HEK293 (cell line): ENCODE results near the gene PRMT5.

Source experiments
- CTCF ChIA-PET: fragments of 350-600 bp; formaldehyde crosslinking; extraction: SDS; loops from one replicate; lab custom pipeline; 2021; ENCODE audit warnings: antibody characterized with exemption; lab: Yijun Ruan, JAX
- POLR2A ChIA-PET: fragments of 300-600 bp; formaldehyde crosslinking; extraction: SDS; loops from one replicate; lab custom pipeline; 2020; ENCODE audit warnings: antibody characterized with exemption, inconsistent platforms; lab: Yijun Ruan, JAX
- H3K27ac ChIP-seq: fragments of 200-500 bp; sonication (Bioruptor generic); 2 replicates; pipeline ENCODE4 v1.5.1; 2014; ENCODE audit warnings: low read depth, low read length, control low read depth, inconsistent platforms; ENCODE audit errors: extremely low read depth
- H3K36me3 ChIP-seq, 2 experiments: fragments of 200-500 bp in 1 of 2; sonication (Bioruptor generic) in 1 of 2; 1 replicate in 1 of 2; 2 replicates in 1 of 2; pipeline ENCODE4 v1.5.1; 2014 to 2017; ENCODE audit warnings: inconsistent platforms in 2 of 2, low read length in 2 of 2; ENCODE audit not compliant: control insufficient read depth in 2 of 2, insufficient read depth in 1 of 2
- H3K4me1 ChIP-seq: fragments of 200-500 bp; sonication (Bioruptor generic); 2 replicates; pipeline ENCODE4 v1.5.1; 2014; ENCODE audit warnings: mild to moderate bottlenecking, low read length, inconsistent platforms; ENCODE audit not compliant: control insufficient read depth, insufficient read depth
- H3K4me3 ChIP-seq: 2 replicates; pipeline ENCODE4 v1.5.1; 2011; ENCODE audit warnings: low read depth, mild to moderate bottlenecking, control low read depth, low read length, moderate library complexity
- H3K9me3 ChIP-seq: fragments of 200-500 bp; sonication (Bioruptor generic); 2 replicates; pipeline ENCODE4 v1.5.1; 2014; ENCODE audit warnings: low read depth, low read length, inconsistent platforms; ENCODE audit not compliant: control insufficient read depth, insufficient read depth
- GLIS1 ChIP-seq: fragments of 450-650 bp; formaldehyde crosslinking; IDR thresholded peaks from 2 replicates; pipeline ENCODE4 v1.5.1; 2016; ENCODE audit warnings: missing biosample characterization, missing genetic modification characterization
- SP3 ChIP-seq: fragments of 450-650 bp; formaldehyde crosslinking; IDR thresholded peaks from 2 replicates; pipeline ENCODE4 v1.5.1; 2016; ENCODE audit warnings: missing biosample characterization, missing genetic modification characterization
- ZFHX2 ChIP-seq: fragments of 450-650 bp; formaldehyde crosslinking; conservative IDR thresholded peaks from 2 replicates; pipeline ENCODE4 v1.5.1; 2016; ENCODE audit warnings: missing biosample characterization, missing genetic modification characterization
- ZNF10 ChIP-seq: fragments of 450-650 bp; formaldehyde crosslinking; IDR thresholded peaks from 2 replicates; pipeline ENCODE4 v1.5.1; 2017; ENCODE audit warnings: missing biosample characterization, missing genetic modification characterization
- ZNF211 ChIP-seq: fragments of 450-650 bp; formaldehyde crosslinking; IDR thresholded peaks from 2 replicates; pipeline ENCODE4 v1.5.1; 2016; ENCODE audit warnings: low read depth, missing biosample characterization, missing genetic modification characterization
- ZNF239 ChIP-seq: fragments of 450-650 bp; formaldehyde crosslinking; IDR thresholded peaks from 2 replicates; pipeline ENCODE4 v1.5.1; 2016; ENCODE audit warnings: missing biosample characterization, missing genetic modification characterization
- ZNF302 ChIP-seq: fragments of 450-650 bp; formaldehyde crosslinking; IDR thresholded peaks from 2 replicates; pipeline ENCODE4 v1.5.1; 2016; ENCODE audit warnings: missing biosample characterization, missing genetic modification characterization, low read depth
- ZNF335 ChIP-seq: fragments of 450-650 bp; formaldehyde crosslinking; conservative IDR thresholded peaks from 2 replicates; pipeline ENCODE4 v1.5.1; 2016; ENCODE audit warnings: missing biosample characterization, missing genetic modification characterization
- ZNF423 ChIP-seq: fragments of 450-650 bp; formaldehyde crosslinking; IDR thresholded peaks from 2 replicates; pipeline ENCODE4 v1.5.1; 2016; ENCODE audit warnings: missing biosample characterization, missing genetic modification characterization
- ZNF48 ChIP-seq: fragments of 450-650 bp; formaldehyde crosslinking; IDR thresholded peaks from 2 replicates; pipeline ENCODE4 v1.5.1; 2016; ENCODE audit warnings: missing biosample characterization, missing genetic modification characterization
- ZNF530 ChIP-seq: fragments of 450-650 bp; formaldehyde crosslinking; IDR thresholded peaks from 2 replicates; pipeline ENCODE4 v1.5.1; 2016; ENCODE audit warnings: low read depth, missing biosample characterization, missing genetic modification characterization
- ZNF610 ChIP-seq: fragments of 450-650 bp; formaldehyde crosslinking; IDR thresholded peaks from 2 replicates; pipeline ENCODE4 v1.5.1; 2016; ENCODE audit warnings: missing biosample characterization, missing genetic modification characterization, borderline replicate concordance
- ZNF777 ChIP-seq: fragments of 450-650 bp; formaldehyde crosslinking; IDR thresholded peaks from 2 replicates; pipeline ENCODE4 v1.5.1; 2017; ENCODE audit warnings: missing biosample characterization, missing genetic modification characterization, borderline replicate concordance
- TF ChIP-seq, protein P1 (sequence below): fragments of 450-650 bp; formaldehyde crosslinking; IDR thresholded peaks from 2 replicates; pipeline ENCODE4 v1.5.1; 2016; ENCODE audit warnings: missing biosample characterization, missing genetic modification characterization
- TF ChIP-seq, protein P2 (sequence below): fragments of 450-650 bp; formaldehyde crosslinking; IDR thresholded peaks from 2 replicates; pipeline ENCODE4 v1.5.1; 2017; ENCODE audit warnings: missing biosample characterization, missing genetic modification characterization
- TF ChIP-seq, protein P3 (sequence below): fragments of 450-650 bp; formaldehyde crosslinking; IDR thresholded peaks from 2 replicates; pipeline ENCODE4 v1.5.1; 2017; ENCODE audit warnings: missing biosample characterization, mild to moderate bottlenecking, missing genetic modification characterization, moderate library complexity
- TF ChIP-seq, protein P4 (sequence below): fragments of 450-650 bp; formaldehyde crosslinking; IDR thresholded peaks from 2 replicates; pipeline ENCODE4 v1.5.1; 2017; ENCODE audit warnings: missing biosample characterization, missing genetic modification characterization

Gene PRMT5

DNA sequence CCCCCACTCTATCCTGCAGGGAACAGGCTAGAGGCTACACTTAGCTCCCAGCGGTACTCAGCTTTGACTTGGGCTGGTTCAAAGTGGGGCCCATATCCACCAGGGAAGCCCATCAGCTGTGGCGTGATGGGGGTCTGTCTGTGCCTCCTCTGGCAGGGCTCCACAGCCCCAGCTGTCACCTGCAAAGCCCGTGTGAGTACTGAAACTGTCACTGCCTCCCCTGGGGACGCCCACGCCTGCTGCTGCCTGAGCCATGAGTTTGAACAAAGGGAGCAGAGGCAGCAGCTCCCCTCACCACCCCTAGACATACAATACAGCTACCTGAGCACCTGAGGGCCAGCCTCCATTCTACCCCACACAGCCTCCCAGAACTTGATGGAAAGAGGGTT, 41.2 kb downstream of the PRMT5 start:
- Histone ChIP-seq H3K36me3 (no peaks in the 10 kb centered on the region), H3K27ac (peak overlapping the region; percentile 78), H3K9me3 (no peaks in the 10 kb centered on the region)
- POLR2A ChIA-PET = interaction anchor here (1.4 kb wide), 1 partner anchor 9 kb away, joined by 4 read pairs; no protein-coding TSS in a partner anchor
- TF ChIP-seq ZNF211 (tag by site-specific recombination) = no peak
- TF ChIP-seq ZNF777 (tag by site-specific recombination) = no peak
- TF ChIP-seq ZNF335 (tag by site-specific recombination) = no peak
- no peak for TF ChIP-seq ZNF10
- TF ChIP-seq, protein P1, sequence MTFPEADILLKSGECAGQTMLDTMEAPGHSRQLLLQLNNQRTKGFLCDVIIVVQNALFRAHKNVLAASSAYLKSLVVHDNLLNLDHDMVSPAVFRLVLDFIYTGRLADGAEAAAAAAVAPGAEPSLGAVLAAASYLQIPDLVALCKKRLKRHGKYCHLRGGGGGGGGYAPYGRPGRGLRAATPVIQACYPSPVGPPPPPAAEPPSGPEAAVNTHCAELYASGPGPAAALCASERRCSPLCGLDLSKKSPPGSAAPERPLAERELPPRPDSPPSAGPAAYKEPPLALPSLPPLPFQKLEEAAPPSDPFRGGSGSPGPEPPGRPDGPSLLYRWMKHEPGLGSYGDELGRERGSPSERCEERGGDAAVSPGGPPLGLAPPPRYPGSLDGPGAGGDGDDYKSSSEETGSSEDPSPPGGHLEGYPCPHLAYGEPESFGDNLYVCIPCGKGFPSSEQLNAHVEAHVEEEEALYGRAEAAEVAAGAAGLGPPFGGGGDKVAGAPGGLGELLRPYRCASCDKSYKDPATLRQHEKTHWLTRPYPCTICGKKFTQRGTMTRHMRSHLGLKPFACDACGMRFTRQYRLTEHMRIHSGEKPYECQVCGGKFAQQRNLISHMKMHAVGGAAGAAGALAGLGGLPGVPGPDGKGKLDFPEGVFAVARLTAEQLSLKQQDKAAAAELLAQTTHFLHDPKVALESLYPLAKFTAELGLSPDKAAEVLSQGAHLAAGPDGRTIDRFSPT (tag by site-specific recombination) = no peak
- no peak for TF ChIP-seq SP3 (tag by site-specific recombination)
- TF ChIP-seq ZNF530 (tag by site-specific recombination) = no peak
- peak; percentile 44; the same call in 1 of the 2 replicates for TF ChIP-seq ZFHX2 (tag by site-specific recombination)
- no peak for TF ChIP-seq ZNF48 (tag by site-specific recombination)
- TF ChIP-seq, protein P2, sequence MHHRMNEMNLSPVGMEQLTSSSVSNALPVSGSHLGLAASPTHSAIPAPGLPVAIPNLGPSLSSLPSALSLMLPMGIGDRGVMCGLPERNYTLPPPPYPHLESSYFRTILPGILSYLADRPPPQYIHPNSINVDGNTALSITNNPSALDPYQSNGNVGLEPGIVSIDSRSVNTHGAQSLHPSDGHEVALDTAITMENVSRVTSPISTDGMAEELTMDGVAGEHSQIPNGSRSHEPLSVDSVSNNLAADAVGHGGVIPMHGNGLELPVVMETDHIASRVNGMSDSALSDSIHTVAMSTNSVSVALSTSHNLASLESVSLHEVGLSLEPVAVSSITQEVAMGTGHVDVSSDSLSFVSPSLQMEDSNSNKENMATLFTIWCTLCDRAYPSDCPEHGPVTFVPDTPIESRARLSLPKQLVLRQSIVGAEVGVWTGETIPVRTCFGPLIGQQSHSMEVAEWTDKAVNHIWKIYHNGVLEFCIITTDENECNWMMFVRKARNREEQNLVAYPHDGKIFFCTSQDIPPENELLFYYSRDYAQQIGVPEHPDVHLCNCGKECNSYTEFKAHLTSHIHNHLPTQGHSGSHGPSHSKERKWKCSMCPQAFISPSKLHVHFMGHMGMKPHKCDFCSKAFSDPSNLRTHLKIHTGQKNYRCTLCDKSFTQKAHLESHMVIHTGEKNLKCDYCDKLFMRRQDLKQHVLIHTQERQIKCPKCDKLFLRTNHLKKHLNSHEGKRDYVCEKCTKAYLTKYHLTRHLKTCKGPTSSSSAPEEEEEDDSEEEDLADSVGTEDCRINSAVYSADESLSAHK (tag by site-specific recombination) = no peak
- no peak for TF ChIP-seq ZNF610 (tag by site-specific recombination)
- no peak for TF ChIP-seq ZNF239 (tag by site-specific recombination)
- TF ChIP-seq, protein P3, sequence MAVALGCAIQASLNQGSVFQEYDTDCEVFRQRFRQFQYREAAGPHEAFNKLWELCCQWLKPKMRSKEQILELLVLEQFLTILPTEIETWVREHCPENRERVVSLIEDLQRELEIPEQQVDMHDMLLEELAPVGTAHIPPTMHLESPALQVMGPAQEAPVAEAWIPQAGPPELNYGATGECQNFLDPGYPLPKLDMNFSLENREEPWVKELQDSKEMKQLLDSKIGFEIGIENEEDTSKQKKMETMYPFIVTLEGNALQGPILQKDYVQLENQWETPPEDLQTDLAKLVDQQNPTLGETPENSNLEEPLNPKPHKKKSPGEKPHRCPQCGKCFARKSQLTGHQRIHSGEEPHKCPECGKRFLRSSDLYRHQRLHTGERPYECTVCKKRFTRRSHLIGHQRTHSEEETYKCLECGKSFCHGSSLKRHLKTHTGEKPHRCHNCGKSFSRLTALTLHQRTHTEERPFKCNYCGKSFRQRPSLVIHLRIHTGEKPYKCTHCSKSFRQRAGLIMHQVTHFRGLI (tag by site-specific recombination) = no peak
- TF ChIP-seq, protein P4, sequence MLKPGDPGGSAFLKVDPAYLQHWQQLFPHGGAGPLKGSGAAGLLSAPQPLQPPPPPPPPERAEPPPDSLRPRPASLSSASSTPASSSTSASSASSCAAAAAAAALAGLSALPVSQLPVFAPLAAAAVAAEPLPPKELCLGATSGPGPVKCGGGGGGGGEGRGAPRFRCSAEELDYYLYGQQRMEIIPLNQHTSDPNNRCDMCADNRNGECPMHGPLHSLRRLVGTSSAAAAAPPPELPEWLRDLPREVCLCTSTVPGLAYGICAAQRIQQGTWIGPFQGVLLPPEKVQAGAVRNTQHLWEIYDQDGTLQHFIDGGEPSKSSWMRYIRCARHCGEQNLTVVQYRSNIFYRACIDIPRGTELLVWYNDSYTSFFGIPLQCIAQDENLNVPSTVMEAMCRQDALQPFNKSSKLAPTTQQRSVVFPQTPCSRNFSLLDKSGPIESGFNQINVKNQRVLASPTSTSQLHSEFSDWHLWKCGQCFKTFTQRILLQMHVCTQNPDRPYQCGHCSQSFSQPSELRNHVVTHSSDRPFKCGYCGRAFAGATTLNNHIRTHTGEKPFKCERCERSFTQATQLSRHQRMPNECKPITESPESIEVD (tag by site-specific recombination) = no peak
- TF ChIP-seq GLIS1 = peak; percentile 32
- no peak for TF ChIP-seq ZNF423 (tag by site-specific recombination)
- TF ChIP-seq ZNF302 (tag by site-specific recombination) = no peak
- TF ChIP-seq, all 188 proteins: peak for 2
- CTCF ChIA-PET = interaction anchor here (1.0 to 7.8 kb wide), 3 partner anchors 12 to 65 kb away, joined by 3 to 43 read pairs (median 26); no protein-coding TSS in a partner anchor
- Histone ChIP-seq H3K4me3 (peak overlapping the region; percentile 55), H3K4me1 (peaks cover 6% of the 10 kb centered on the region)
